Measurements from ENCODE around the gene C12orf76. TPM values are rescaled to one million over a fixed set of nuclear protein-coding genes. Genes with fewer than 3 reads are reported as not detected.

The C12orf76 gene
- total and polyA plus RNA-seq, 2 of the 13 experiments (the other 11 are each of a cell fraction or from before 2014, with no cell fraction given): 15.8 to 38.4 TPM

DNA sequence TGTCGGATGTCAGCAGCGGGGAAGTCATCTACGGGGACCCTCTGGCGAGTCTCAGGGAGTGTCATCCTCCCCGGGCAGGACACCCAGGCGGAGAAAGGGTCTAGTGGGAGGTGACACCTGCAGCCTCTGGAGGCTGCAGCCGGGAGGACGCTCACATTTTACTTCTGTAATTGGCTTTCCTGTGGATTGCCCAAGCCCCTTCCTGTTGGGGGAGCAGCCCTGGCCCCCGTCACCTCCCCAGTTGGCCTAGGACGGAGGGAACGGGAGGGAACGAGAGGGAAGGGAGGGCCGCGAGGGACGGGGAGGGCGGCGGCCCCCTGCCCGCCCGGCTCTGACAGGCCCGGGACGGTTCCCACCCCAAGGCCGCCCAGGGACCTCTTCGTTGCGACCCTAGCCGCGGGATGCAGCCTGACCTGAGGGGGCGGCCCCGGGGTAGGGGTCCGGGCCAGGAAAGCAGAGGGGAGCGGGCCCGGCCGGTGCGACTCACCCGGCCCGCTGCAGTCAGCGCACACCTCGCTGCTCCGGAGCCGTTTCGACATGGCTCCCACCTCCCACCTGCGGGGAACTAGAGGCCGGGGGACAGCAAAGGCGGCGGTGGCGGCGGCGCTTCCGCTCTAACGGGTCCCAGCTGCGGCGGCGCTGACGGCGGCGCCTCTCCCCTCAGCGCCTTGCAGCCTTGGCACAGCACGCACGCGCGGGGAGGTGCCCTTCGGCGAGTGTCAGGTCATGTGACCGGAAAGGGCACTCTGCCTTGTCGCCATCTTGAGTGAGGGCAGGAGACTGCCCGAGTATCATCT is 52.4 kb downstream of the C12orf76 start, which contains the start of gene GIT2 (continued):
- peak; percentile 38; the same call in 1 of the 2 replicates for TF ChIP-seq ZNF616 (CRISPR knock-in tag; IDR thresholded peaks at IDR 0.05; ENCODE audit: low read depth)
- 0 out of 2 replicates have a peak, but pooled peaks have one; percentile 8 for TF ChIP-seq ZNF331 (CRISPR knock-in tag; IDR thresholded peaks at IDR 0.05)
- no peak for TF ChIP-seq ZNF138 (CRISPR knock-in tag; IDR thresholded peaks at IDR 0.05; ENCODE audit: low read depth)
- peak; percentile 87; the same call in 1 of the 2 replicates for TF ChIP-seq PAWR (CRISPR knock-in tag; IDR thresholded peaks at IDR 0.05; ENCODE audit: borderline replicate concordance)
- TF ChIP-seq CAMTA2 (CRISPR knock-in tag; IDR thresholded peaks at IDR 0.05; ENCODE audit: borderline replicate concordance): 0 out of 2 replicates have a peak, but pooled peaks have one; percentile 77
- TF ChIP-seq, protein P1, sequence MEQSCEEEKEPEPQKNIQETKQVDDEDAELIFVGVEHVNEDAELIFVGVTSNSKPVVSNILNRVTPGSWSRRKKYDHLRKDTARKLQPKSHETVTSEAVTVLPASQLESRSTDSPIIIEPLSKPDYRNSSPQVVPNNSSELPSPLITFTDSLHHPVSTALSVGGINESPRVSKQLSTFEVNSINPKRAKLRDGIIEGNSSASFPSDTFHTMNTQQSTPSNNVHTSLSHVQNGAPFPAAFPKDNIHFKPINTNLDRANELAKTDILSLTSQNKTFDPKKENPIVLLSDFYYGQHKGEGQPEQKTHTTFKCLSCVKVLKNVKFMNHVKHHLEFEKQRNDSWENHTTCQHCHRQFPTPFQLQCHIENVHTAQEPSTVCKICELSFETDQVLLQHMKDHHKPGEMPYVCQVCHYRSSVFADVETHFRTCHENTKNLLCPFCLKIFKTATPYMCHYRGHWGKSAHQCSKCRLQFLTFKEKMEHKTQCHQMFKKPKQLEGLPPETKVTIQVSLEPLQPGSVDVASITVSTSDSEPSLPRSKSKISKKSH (CRISPR knock-in tag; IDR thresholded peaks at IDR 0.05; ENCODE audit: borderline replicate concordance): peak; percentile 44; the same call in 1 of the 2 replicates
- TF ChIP-seq ZNF446 (CRISPR knock-in tag; IDR thresholded peaks at IDR 0.05): no peak
- no peak for TF ChIP-seq ZNF552 (CRISPR knock-in tag; IDR thresholded peaks at IDR 0.05; ENCODE audit: borderline replicate concordance)
- TF ChIP-seq SSRP1 (CRISPR knock-in tag; IDR thresholded peaks at IDR 0.05): no peak
- TF ChIP-seq JARID2 (CRISPR knock-in tag; IDR thresholded peaks at IDR 0.05; ENCODE audit: insufficient replicate concordance): no peak
- TF ChIP-seq TMF1 (CRISPR knock-in tag; IDR thresholded peaks at IDR 0.05; ENCODE audit: low read depth): peak; percentile 66; the same call in 1 of the 2 replicates
- TF ChIP-seq GATA4 (IDR thresholded peaks at IDR 0.05; ENCODE audit: borderline replicate concordance, low read depth): no peak
- TF ChIP-seq ZNF788 (CRISPR knock-in tag; IDR thresholded peaks at IDR 0.05; ENCODE audit: borderline replicate concordance): no peak
- TF ChIP-seq NRL (CRISPR knock-in tag; IDR thresholded peaks at IDR 0.05; ENCODE audit: borderline replicate concordance): peak; percentile 15; the same call in 1 of the 2 replicates
- 0 out of 2 replicates have a peak, but pooled peaks have one; percentile 26 for TF ChIP-seq DR1 (CRISPR knock-in tag; IDR thresholded peaks at IDR 0.05)
- peak; percentile 59 to 86 for TF ChIP-seq POLR2A (IDR thresholded peaks at IDR 0.05; ENCODE audit: insufficient read depth in 1 of 2, low read depth in 2 of 2, low read length in 2 of 2)
- TF ChIP-seq, protein P2, sequence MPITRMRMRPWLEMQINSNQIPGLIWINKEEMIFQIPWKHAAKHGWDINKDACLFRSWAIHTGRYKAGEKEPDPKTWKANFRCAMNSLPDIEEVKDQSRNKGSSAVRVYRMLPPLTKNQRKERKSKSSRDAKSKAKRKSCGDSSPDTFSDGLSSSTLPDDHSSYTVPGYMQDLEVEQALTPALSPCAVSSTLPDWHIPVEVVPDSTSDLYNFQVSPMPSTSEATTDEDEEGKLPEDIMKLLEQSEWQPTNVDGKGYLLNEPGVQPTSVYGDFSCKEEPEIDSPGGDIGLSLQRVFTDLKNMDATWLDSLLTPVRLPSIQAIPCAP (CRISPR knock-in tag; IDR thresholded peaks at IDR 0.05; ENCODE audit: low read depth): no peak
- TF ChIP-seq, protein P3, sequence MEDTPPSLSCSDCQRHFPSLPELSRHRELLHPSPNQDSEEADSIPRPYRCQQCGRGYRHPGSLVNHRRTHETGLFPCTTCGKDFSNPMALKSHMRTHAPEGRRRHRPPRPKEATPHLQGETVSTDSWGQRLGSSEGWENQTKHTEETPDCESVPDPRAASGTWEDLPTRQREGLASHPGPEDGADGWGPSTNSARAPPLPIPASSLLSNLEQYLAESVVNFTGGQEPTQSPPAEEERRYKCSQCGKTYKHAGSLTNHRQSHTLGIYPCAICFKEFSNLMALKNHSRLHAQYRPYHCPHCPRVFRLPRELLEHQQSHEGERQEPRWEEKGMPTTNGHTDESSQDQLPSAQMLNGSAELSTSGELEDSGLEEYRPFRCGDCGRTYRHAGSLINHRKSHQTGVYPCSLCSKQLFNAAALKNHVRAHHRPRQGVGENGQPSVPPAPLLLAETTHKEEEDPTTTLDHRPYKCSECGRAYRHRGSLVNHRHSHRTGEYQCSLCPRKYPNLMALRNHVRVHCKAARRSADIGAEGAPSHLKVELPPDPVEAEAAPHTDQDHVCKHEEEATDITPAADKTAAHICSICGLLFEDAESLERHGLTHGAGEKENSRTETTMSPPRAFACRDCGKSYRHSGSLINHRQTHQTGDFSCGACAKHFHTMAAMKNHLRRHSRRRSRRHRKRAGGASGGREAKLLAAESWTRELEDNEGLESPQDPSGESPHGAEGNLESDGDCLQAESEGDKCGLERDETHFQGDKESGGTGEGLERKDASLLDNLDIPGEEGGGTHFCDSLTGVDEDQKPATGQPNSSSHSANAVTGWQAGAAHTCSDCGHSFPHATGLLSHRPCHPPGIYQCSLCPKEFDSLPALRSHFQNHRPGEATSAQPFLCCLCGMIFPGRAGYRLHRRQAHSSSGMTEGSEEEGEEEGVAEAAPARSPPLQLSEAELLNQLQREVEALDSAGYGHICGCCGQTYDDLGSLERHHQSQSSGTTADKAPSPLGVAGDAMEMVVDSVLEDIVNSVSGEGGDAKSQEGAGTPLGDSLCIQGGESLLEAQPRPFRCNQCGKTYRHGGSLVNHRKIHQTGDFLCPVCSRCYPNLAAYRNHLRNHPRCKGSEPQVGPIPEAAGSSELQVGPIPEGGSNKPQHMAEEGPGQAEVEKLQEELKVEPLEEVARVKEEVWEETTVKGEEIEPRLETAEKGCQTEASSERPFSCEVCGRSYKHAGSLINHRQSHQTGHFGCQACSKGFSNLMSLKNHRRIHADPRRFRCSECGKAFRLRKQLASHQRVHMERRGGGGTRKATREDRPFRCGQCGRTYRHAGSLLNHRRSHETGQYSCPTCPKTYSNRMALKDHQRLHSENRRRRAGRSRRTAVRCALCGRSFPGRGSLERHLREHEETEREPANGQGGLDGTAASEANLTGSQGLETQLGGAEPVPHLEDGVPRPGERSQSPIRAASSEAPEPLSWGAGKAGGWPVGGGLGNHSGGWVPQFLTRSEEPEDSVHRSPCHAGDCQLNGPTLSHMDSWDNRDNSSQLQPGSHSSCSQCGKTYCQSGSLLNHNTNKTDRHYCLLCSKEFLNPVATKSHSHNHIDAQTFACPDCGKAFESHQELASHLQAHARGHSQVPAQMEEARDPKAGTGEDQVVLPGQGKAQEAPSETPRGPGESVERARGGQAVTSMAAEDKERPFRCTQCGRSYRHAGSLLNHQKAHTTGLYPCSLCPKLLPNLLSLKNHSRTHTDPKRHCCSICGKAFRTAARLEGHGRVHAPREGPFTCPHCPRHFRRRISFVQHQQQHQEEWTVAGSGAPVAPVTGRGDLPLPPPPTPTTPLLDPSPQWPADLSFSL (CRISPR knock-in tag; IDR thresholded peaks at IDR 0.05): 0 out of 2 replicates have a peak, but pooled peaks have one; percentile 47
- TF ChIP-seq, protein P4, sequence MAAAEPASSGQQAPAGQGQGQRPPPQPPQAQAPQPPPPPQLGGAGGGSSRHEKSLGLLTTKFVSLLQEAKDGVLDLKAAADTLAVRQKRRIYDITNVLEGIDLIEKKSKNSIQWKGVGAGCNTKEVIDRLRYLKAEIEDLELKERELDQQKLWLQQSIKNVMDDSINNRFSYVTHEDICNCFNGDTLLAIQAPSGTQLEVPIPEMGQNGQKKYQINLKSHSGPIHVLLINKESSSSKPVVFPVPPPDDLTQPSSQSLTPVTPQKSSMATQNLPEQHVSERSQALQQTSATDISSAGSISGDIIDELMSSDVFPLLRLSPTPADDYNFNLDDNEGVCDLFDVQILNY (CRISPR knock-in tag; conservative IDR thresholded peaks at IDR 0.05): no peak

All from HepG2 (cell line).